ENCODE results near the gene SETDB1. TPM values are rescaled to one million over a fixed set of nuclear protein-coding genes. Genes with fewer than 3 reads are reported as not detected.

Gene SETDB1
- total RNA-seq, 4 donors from 2014 or later, result 19.5 to 59.7 (median 39.2) TPM

DNA sequence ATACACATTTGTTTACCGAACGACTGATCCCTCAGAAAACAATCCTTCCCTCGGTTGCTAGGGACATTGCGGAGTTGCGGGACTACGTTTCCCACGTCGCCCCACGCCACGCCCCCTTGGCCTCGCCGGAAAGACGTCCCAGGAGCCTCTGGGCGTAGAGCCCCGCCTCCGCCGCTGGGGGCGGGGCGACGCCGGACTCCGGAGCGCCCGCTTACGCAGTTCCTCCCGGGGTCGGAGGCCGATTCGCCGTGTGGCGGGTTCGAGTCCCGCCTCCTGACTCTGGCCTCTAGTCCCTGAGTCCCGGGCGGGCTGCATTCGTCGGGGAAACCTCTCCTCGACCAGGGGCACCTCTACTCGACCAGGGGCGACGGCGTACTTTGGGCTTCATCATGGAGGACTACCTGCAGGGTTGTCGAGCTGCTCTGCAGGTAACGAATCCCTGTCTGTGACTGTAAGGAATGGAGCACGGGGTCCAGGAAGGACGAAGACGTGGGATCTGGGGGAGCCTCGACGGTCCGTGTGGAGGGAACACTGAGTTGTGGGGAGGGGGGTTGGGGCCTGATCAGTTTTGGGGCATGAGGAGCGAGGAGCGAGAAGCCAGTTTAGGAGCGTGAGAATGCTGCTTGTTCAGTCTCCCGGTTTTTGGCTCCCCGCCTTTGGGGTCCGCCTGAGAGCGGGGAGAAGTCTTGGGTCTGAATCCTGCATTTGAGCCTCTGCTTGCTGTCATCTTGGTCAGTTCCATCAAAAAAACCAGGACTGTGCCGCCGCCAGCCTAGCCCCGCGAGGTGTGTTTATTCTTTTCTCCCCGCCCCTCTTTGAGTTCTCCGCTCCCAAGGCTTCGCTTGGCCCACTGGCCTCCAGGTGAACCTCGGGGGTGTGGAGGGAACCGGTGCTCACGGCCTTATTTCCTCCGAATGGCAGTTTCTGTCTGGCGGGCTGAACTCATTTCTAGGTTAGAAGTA lies 82.4 kb downstream of the SETDB1 start, which contains the start of gene PRUNE1:
Gene PRUNE1, plus strand, starts transcription at position 206 of the 962 bp plus-strand sequence. Its CDS starts 184 bp downstream, at position 390.
- TF ChIP-seq POLR2AphosphoS5 (IDR thresholded peaks at IDR 0.05) (peak; percentile 61 to 72 (median 66)), EP300 (IDR thresholded peaks at IDR 0.05; ENCODE audit: low read depth) (no peak), POLR2A (IDR thresholded peaks at IDR 0.05) (peak; percentile 48)
- TF ChIP-seq, protein P1, sequence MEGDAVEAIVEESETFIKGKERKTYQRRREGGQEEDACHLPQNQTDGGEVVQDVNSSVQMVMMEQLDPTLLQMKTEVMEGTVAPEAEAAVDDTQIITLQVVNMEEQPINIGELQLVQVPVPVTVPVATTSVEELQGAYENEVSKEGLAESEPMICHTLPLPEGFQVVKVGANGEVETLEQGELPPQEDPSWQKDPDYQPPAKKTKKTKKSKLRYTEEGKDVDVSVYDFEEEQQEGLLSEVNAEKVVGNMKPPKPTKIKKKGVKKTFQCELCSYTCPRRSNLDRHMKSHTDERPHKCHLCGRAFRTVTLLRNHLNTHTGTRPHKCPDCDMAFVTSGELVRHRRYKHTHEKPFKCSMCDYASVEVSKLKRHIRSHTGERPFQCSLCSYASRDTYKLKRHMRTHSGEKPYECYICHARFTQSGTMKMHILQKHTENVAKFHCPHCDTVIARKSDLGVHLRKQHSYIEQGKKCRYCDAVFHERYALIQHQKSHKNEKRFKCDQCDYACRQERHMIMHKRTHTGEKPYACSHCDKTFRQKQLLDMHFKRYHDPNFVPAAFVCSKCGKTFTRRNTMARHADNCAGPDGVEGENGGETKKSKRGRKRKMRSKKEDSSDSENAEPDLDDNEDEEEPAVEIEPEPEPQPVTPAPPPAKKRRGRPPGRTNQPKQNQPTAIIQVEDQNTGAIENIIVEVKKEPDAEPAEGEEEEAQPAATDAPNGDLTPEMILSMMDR (IDR thresholded peaks at IDR 0.05), result peak in 1 of 5 experiments; percentile 28
- H3K27me3 ChIP-seq, result no peaks in the 10 kb centered on the region
- H3K9me3 ChIP-seq, result no peaks in the 10 kb centered on the region
- H3K36me3 ChIP-seq, result no peaks in the 10 kb centered on the region
- in situ Hi-C loops (cut with MboI; ENCODE audit: low pct_ligation_motif_present in 1 of 4, low pct_unique_long_range_greater_than_20kb in 1 of 4, low sequenced_read_pairs in 3 of 4) (no loop called here), intact Hi-C loops (cut with DNase I; ENCODE audit: low total_unique reads) (no loop called here)
- H3K4me3 ChIP-seq, result peak within 1 kb of the TSS; percentile 57 to 86 (median 62)
- DNase-seq, result peak; percentile 99
- H3K27ac ChIP-seq, result peak within 1 kb of the TSS; percentile 89 to 96 (median 92)
- H3K4me1 ChIP-seq, result peaks cover 46 to 80% (median 56%) of the 10 kb centered on the region in 4 donors
- 1% methylated on average over 67 of the region's 69 CpGs; no CpG with 5 or more reads in 1 of the 2 donors for WGBS, 2 donors (ENCODE audit: low coverage in 1 of 2)

DNA sequence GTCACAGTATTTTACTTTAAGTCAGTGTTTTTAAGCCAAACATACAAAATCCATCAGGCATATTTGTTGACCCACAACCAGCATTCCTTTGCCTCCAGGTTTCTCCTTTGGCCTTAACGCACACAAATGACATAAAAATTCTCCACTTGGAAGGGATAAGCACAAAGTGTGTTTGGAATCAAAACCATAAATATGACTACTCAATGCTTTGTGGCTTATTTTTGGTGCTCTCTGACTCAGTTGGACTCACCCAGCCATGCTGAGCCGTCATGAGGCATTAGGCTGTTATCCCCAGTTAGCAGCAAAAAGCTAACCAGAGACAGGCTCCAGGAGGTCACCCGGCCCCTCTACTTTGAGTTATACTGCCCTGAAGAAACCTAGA lies 83.0 kb downstream of the SETDB1 start:
- H3K4me1 ChIP-seq, result peaks cover 39 to 80% (median 58%) of the 10 kb centered on the region in 4 donors
- H3K36me3 ChIP-seq, result no peaks in the 10 kb centered on the region
- H3K4me3 ChIP-seq, result peak overlapping the region; percentile 55 to 86 (median 62)
- 41% methylated on average over 3 of the region's 3 CpGs; no CpG with 5 or more reads in 1 of the 2 donors for WGBS, 2 donors (ENCODE audit: low coverage in 1 of 2)
- intact Hi-C loops (cut with DNase I; ENCODE audit: low total_unique reads), result no loop called here
- no peaks in the 10 kb centered on the region for H3K9me3 ChIP-seq
- H3K27me3 ChIP-seq, result no peaks in the 10 kb centered on the region
- TF ChIP-seq POLR2AphosphoS5 (IDR thresholded peaks at IDR 0.05) (no peak), POLR2A (IDR thresholded peaks at IDR 0.05) (no peak), EP300 (IDR thresholded peaks at IDR 0.05; ENCODE audit: low read depth) (no peak)
- TF ChIP-seq, protein P1 (IDR thresholded peaks at IDR 0.05), result no peak
- in situ Hi-C loops (cut with MboI; ENCODE audit: low pct_ligation_motif_present in 1 of 4, low pct_unique_long_range_greater_than_20kb in 1 of 4, low sequenced_read_pairs in 3 of 4), result no loop called here
- DNase-seq, result no peak
- H3K27ac ChIP-seq, result peak overlapping the region; percentile 89 to 96 (median 92)

DNA sequence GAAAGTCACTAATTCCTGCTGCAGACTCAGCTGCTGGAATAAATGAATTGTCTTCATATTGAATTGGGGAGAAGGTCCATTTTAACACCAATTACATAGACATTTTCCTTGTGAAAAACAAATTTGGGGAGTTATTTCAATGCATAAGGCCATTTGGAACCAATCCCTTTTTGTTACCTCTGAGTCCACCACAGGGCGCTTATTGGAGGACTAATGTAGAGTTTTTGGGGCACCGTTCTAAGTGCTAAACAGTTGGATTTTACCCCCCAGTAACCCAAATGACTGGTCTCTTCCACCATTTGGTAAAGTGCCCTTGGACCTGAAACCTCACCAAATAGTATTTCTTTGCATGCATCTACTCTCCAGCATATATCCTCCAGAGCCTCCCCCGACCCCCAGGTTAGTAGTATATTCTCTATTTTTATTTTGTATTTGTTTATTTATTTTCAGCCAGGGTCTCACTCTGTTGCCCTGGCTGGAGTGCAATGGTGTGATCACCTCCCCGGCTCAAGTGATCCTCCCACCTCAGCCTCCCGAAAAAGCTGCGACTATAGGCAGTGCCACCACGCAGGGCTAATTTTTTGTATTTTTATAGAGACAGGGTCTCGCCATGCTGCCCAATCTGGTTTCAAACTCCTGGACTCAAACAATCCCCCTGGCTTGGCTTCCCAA lies 83.6 kb downstream of the SETDB1 start:
- 92 to 94% methylated on average over 3 to 8 of the region's 8 CpGs for WGBS, 2 donors (ENCODE audit: low coverage in 1 of 2)
- Histone ChIP-seq H3K4me1 (peaks cover 33 to 80% (median 53%) of the 10 kb centered on the region in 4 donors), H3K27ac (peak overlapping the region in 3 of 4 donors; percentile 92 to 96 (median 93))

DNA sequence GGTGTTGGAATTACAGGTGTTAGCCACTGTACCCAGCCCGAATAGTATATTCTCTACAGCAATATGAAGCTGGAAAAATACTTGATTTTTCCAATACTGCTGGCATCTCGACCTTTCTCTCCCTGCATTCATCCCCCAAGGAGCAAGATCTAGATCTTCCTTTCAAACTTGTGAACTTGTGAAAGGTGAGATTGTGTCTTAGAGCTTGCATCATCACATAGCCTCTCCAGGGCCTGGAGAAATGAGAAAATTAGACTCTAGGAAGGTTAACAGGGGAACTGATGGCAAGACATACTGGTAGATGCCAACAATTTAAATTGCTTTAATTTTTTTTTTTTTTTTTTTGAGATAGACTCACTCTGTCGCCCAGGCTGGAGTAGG lies 84.2 kb downstream of the SETDB1 start:
- H3K4me1 ChIP-seq, result peaks cover 30 to 77% (median 48%) of the 10 kb centered on the region in 4 donors
- no peak for DNase-seq
- intact Hi-C loops (cut with DNase I; ENCODE audit: low total_unique reads), result no loop called here
- H3K9me3 ChIP-seq, result no peaks in the 10 kb centered on the region
- in situ Hi-C loops (cut with MboI; ENCODE audit: low pct_ligation_motif_present in 1 of 4, low pct_unique_long_range_greater_than_20kb in 1 of 4, low sequenced_read_pairs in 3 of 4), result loop anchor here in 1 of 4 donors (10.0 kb wide), 1 partner anchor 144 kb away; the partner anchor contains the start of gene TNFAIP8L2
- no peak overlapping the region for H3K27ac ChIP-seq
- TF ChIP-seq POLR2AphosphoS5 (IDR thresholded peaks at IDR 0.05), result no peak
- no peak for TF ChIP-seq EP300 (IDR thresholded peaks at IDR 0.05; ENCODE audit: low read depth)
- TF ChIP-seq, protein P1 (IDR thresholded peaks at IDR 0.05), result no peak
- no peak for TF ChIP-seq POLR2A (IDR thresholded peaks at IDR 0.05)
- 83 to 90% methylated on average over 2 to 3 of the region's 3 CpGs for WGBS, 2 donors (ENCODE audit: low coverage in 1 of 2)
- H3K27me3 ChIP-seq, result no peaks in the 10 kb centered on the region
- H3K4me3 ChIP-seq, result no peak overlapping the region
- no peaks in the 10 kb centered on the region for H3K36me3 ChIP-seq

More for the DNA sequence above, 83.6 kb downstream of the SETDB1 start:
- Histone ChIP-seq H3K4me3 (no peak overlapping the region), H3K9me3 (no peaks in the 10 kb centered on the region), H3K27me3 (no peaks in the 10 kb centered on the region), H3K36me3 (no peaks in the 10 kb centered on the region)
- in situ Hi-C loops (cut with MboI; ENCODE audit: low pct_ligation_motif_present in 1 of 4, low pct_unique_long_range_greater_than_20kb in 1 of 4, low sequenced_read_pairs in 3 of 4) (loop anchor here in 1 of 4 donors (10.0 kb wide), 1 partner anchor 145 kb away; the partner anchor contains the start of gene TNFAIP8L2), intact Hi-C loops (cut with DNase I; ENCODE audit: low total_unique reads) (no loop called here)
- TF ChIP-seq POLR2A (IDR thresholded peaks at IDR 0.05) (no peak), POLR2AphosphoS5 (IDR thresholded peaks at IDR 0.05) (no peak)
- no peak for DNase-seq

Data from transverse colon (tissue), 4 donors.